ENCODE results near the gene HOXA5.

Gene HOXA5

GRCh38 chr7:27182285-27182841 is 38.9 kb upstream of the HOXA5 start (continued):
- TF ChIP-seq ZNF239 (tag by site-specific recombination; IDR thresholded peaks at IDR 0.05), result no peak
- TF ChIP-seq BCL6B (tag by site-specific recombination; IDR thresholded peaks at IDR 0.05), result no peak
- TF ChIP-seq SALL2 (tag by site-specific recombination; IDR thresholded peaks at IDR 0.05; ENCODE audit: borderline replicate concordance), result no peak
- TF ChIP-seq ZNF704 (tag by site-specific recombination; IDR thresholded peaks at IDR 0.05), result no peak
- TF ChIP-seq KLF7 (tag by site-specific recombination; IDR thresholded peaks at IDR 0.05; ENCODE audit: borderline replicate concordance), result peak; percentile 60; the same call in 1 of the 2 replicates
- TF ChIP-seq ZBTB17 (tag by site-specific recombination; IDR thresholded peaks at IDR 0.05), result no peak; the same call in 1 of the 2 replicates
- no peak for TF ChIP-seq ZFP37 (tag by site-specific recombination; IDR thresholded peaks at IDR 0.05)
- TF ChIP-seq ZNF311 (tag by site-specific recombination; IDR thresholded peaks at IDR 0.05; ENCODE audit: borderline replicate concordance), result no peak
- TF ChIP-seq ZNF23 (tag by site-specific recombination; IDR thresholded peaks at IDR 0.05; ENCODE audit: borderline replicate concordance), result no peak
- no peak for TF ChIP-seq REPIN1 (tag by site-specific recombination; IDR thresholded peaks at IDR 0.05; ENCODE audit: low read depth)
- TF ChIP-seq EGR2 (tag by site-specific recombination; IDR thresholded peaks at IDR 0.05; ENCODE audit: low read depth), result no peak
- TF ChIP-seq SCRT2 (tag by site-specific recombination; IDR thresholded peaks at IDR 0.05), result no peak
- no peak for TF ChIP-seq ZNF138 (tag by site-specific recombination; IDR thresholded peaks at IDR 0.05; ENCODE audit: borderline replicate concordance)
- TF ChIP-seq ZNF677 (tag by site-specific recombination; IDR thresholded peaks at IDR 0.05), result no peak
- TF ChIP-seq ZBTB6 (tag by site-specific recombination; IDR thresholded peaks at IDR 0.05), result no peak
- no peak for TF ChIP-seq ZNF148 (tag by site-specific recombination; IDR thresholded peaks at IDR 0.05; ENCODE audit: borderline replicate concordance)
- no peak for TF ChIP-seq OSR2 (tag by site-specific recombination; IDR thresholded peaks at IDR 0.05)
- TF ChIP-seq ZNF280C (tag by site-specific recombination; IDR thresholded peaks at IDR 0.05), result no peak
- TF ChIP-seq ZNF157 (tag by site-specific recombination; IDR thresholded peaks at IDR 0.05), result no peak
